Trophoblast cell (in vitro differentiated cells and primary cell): ENCODE measurements around the gene MVK.

Experiments
- DNase-seq, 2 donors: peaks; one replicate each; pipeline ENCODE4 v3.0.0-alpha.2; 2016
- H2AFZ ChIP-seq: 2 replicates; pipeline ENCODE4 v1.6.1; 2013; ENCODE audit warnings: low read length, moderate library complexity, mild to moderate bottlenecking; ENCODE audit not compliant: insufficient read depth, poor library complexity
- H2AK5ac ChIP-seq: 2 replicates; pipeline ENCODE4 v1.6.1; 2013; ENCODE audit warnings: mild to moderate bottlenecking, low read length
- H2BK120ac ChIP-seq: 2 replicates; pipeline ENCODE4 v1.6.1; 2013; ENCODE audit warnings: low read length, mild to moderate bottlenecking, moderate library complexity; ENCODE audit not compliant: insufficient read depth, poor library complexity
- H2BK12ac ChIP-seq: 2 replicates; pipeline ENCODE4 v1.6.1; 2013; ENCODE audit warnings: mild to moderate bottlenecking, low read length, moderate library complexity
- H2BK5ac ChIP-seq: 2 replicates; pipeline ENCODE4 v1.6.1; 2013; ENCODE audit warnings: low read length, low read depth, moderate library complexity, mild to moderate bottlenecking; ENCODE audit not compliant: poor library complexity
- H3K14ac ChIP-seq: 2 replicates; pipeline ENCODE4 v1.6.1; 2013; ENCODE audit warnings: mild to moderate bottlenecking, low read length
- H3K18ac ChIP-seq: 2 replicates; pipeline ENCODE4 v1.6.1; 2013; ENCODE audit warnings: mild to moderate bottlenecking, low read length
- H3K23ac ChIP-seq: 2 replicates; pipeline ENCODE4 v1.6.1; 2013; ENCODE audit warnings: low read length
- H3K27ac ChIP-seq: 2 replicates; pipeline ENCODE4 v1.5.1; 2013; ENCODE audit warnings: low read depth, mild to moderate bottlenecking, inconsistent platforms, low read length, moderate library complexity
- H3K27me3 ChIP-seq: 2 replicates; pipeline ENCODE4 v1.6.1; 2013; ENCODE audit warnings: inconsistent platforms, mild to moderate bottlenecking, low read length, moderate library complexity; ENCODE audit not compliant: insufficient read depth
- H3K36me3 ChIP-seq, 2 experiments: 1 replicate in 1 of 2; 2 replicates in 1 of 2; pipeline ENCODE4 v1.6.1; 2013; ENCODE audit warnings: low read length in 2 of 2, mild to moderate bottlenecking in 2 of 2, moderate library complexity in 1 of 2; ENCODE audit not compliant: insufficient read depth in 2 of 2, control insufficient read depth in 1 of 2
- H3K4ac ChIP-seq: 2 replicates; pipeline ENCODE4 v1.6.1; 2013; ENCODE audit warnings: low read depth, mild to moderate bottlenecking, low read length, moderate library complexity
- H3K4me1 ChIP-seq, 2 experiments: 1 replicate in 1 of 2; 2 replicates in 1 of 2; pipeline ENCODE4 v1.6.1; 2013; ENCODE audit warnings: low read length in 2 of 2, mild to moderate bottlenecking in 2 of 2, moderate library complexity in 1 of 2; ENCODE audit not compliant: insufficient read depth in 2 of 2, control insufficient read depth in 1 of 2
- H3K4me2 ChIP-seq: 2 replicates; pipeline ENCODE4 v1.6.1; 2013; ENCODE audit warnings: inconsistent platforms, mild to moderate bottlenecking, low read length, moderate library complexity
- H3K4me3 ChIP-seq: 2 replicates; pipeline ENCODE4 v1.5.1; 2013; ENCODE audit warnings: mild to moderate bottlenecking, low read depth, low read length, inconsistent platforms
- H3K79me1 ChIP-seq: one replicate; pipeline ENCODE4 v1.6.1; 2013; ENCODE audit warnings: low read length
- H3K79me2 ChIP-seq: 2 replicates; pipeline ENCODE4 v1.6.1; 2013; ENCODE audit warnings: low read length, mild to moderate bottlenecking; ENCODE audit not compliant: control insufficient read depth, insufficient read depth, poor library complexity
- H3K9ac ChIP-seq: 2 replicates; pipeline ENCODE4 v1.6.1; 2013; ENCODE audit warnings: mild to moderate bottlenecking, low read length
- H3K9me3 ChIP-seq: 2 replicates; pipeline ENCODE4 v1.6.1; 2013; ENCODE audit warnings: low read depth, mild to moderate bottlenecking, control low read depth, inconsistent platforms, low read length; ENCODE audit not compliant: insufficient read depth
- H4K12ac ChIP-seq: 2 replicates; pipeline ENCODE4 v1.6.1; 2013; ENCODE audit warnings: low read depth, mild to moderate bottlenecking, low read length, moderate library complexity
- H4K8ac ChIP-seq: 2 replicates; pipeline ENCODE4 v1.6.1; 2013; ENCODE audit warnings: low read depth, mild to moderate bottlenecking, low read length, moderate library complexity
- H4K91ac ChIP-seq: one replicate; pipeline ENCODE4 v1.6.1; 2013; ENCODE audit warnings: low read depth, mild to moderate bottlenecking, low read length, moderate library complexity
- WGBS: extraction: QIAGEN DNeasy Blood & Tissue Kit; methylation state at CpG from one replicate; pipeline ENCODE4 v1.1.7; 2013; ENCODE audit warnings: missing lambda C conversion rate; ENCODE audit not compliant: insufficient read length, insufficient coverage; ENCODE audit errors: extremely low coverage; 5-methylcytosine and 5-hydroxymethylcytosine counted together

Gene MVK

GRCh38 chr12:109597414-109597794, 23.8 kb downstream of the MVK start:
- Histone ChIP-seq H3K27me3 (no peaks in the 10 kb centered on the region), H2AFZ (no peak overlapping the region), H3K4me1 (no peaks in the 10 kb centered on the region), H2BK12ac (no peak overlapping the region), H3K79me1 (no peaks in the 10 kb centered on the region), H3K9ac (no peak overlapping the region), H2BK5ac (no peak overlapping the region), H3K27ac (no peak overlapping the region), H3K18ac (no peak overlapping the region), H4K12ac (no peak overlapping the region), H3K9me3 (peaks cover 2% of the 10 kb centered on the region), H3K23ac (no peak overlapping the region), H3K14ac (no peak overlapping the region), H3K36me3 (peaks cover 37 to 40% of the 10 kb centered on the region in 2 experiments), H4K91ac (no peak overlapping the region), H3K4ac (no peak overlapping the region), H3K4me2 (no peak overlapping the region), H3K79me2 (no peaks in the 10 kb centered on the region), H2BK120ac (no peak overlapping the region), H2AK5ac (no peak overlapping the region), H4K8ac (no peak overlapping the region), H3K4me3 (no peak overlapping the region)
- WGBS = no CpG with 5 or more reads among the region's 11 CpGs
- DNase-seq = no peak

- no peak overlapping the region for H3K23ac ChIP-seq
Measured at GRCh38 chr12:109597795-109598427, 24.3 kb downstream of the MVK start.

GRCh38 chr12:109598428-109598854, 24.8 kb downstream of the MVK start:
- Histone ChIP-seq H3K9ac (no peak overlapping the region), H2BK12ac (no peak overlapping the region), H2AFZ (no peak overlapping the region), H3K4me1 (no peaks in the 10 kb centered on the region), H4K8ac (no peak overlapping the region), H3K23ac (no peak overlapping the region), H3K79me2 (no peaks in the 10 kb centered on the region), H4K91ac (no peak overlapping the region), H3K27me3 (no peaks in the 10 kb centered on the region), H3K36me3 (peaks cover 27 to 31% of the 10 kb centered on the region in 2 experiments), H3K79me1 (no peaks in the 10 kb centered on the region), H3K14ac (no peak overlapping the region), H3K18ac (no peak overlapping the region), H2BK120ac (no peak overlapping the region), H3K4me3 (no peak overlapping the region), H4K12ac (no peak overlapping the region), H2BK5ac (no peak overlapping the region), H3K4me2 (no peak overlapping the region), H3K27ac (no peak overlapping the region), H3K9me3 (peaks cover 2% of the 10 kb centered on the region), H2AK5ac (no peak overlapping the region), H3K4ac (no peak overlapping the region)
- no peak for DNase-seq
- WGBS = no CpG with 5 or more reads among the region's 11 CpGs

More at GRCh38 chr12:109597795-109598427, 24.3 kb downstream of the MVK start:
- Histone ChIP-seq H2AFZ (no peak overlapping the region), H3K4me1 (no peaks in the 10 kb centered on the region), H3K4me2 (no peak overlapping the region), H4K8ac (no peak overlapping the region), H3K36me3 (peaks cover 32 to 36% of the 10 kb centered on the region in 2 experiments), H2AK5ac (no peak overlapping the region), H3K4me3 (no peak overlapping the region), H3K9me3 (peaks cover 2% of the 10 kb centered on the region), H4K91ac (no peak overlapping the region), H3K14ac (no peak overlapping the region), H3K79me1 (no peaks in the 10 kb centered on the region), H3K79me2 (no peaks in the 10 kb centered on the region), H2BK12ac (no peak overlapping the region), H2BK5ac (no peak overlapping the region), H2BK120ac (no peak overlapping the region), H3K18ac (no peak overlapping the region), H3K9ac (no peak overlapping the region), H3K4ac (no peak overlapping the region), H4K12ac (no peak overlapping the region), H3K27me3 (no peaks in the 10 kb centered on the region), H3K27ac (no peak overlapping the region)
- no CpG with 5 or more reads among the region's 27 CpGs for WGBS
- DNase-seq = peak; percentile 66 to 86

- H3K9ac ChIP-seq = no peak overlapping the region
- no peak overlapping the region for H2BK12ac ChIP-seq
- H3K36me3 ChIP-seq = peaks cover 24 to 27% of the 10 kb centered on the region in 2 experiments
- H3K9me3 ChIP-seq = peaks cover 2% of the 10 kb centered on the region
- H4K8ac ChIP-seq = no peak overlapping the region
- no peak overlapping the region for H3K4ac ChIP-seq
- no peak overlapping the region for H4K91ac ChIP-seq
- WGBS = no CpG with 5 or more reads among the region's 7 CpGs
- H2BK5ac ChIP-seq = no peak overlapping the region
- no peak overlapping the region for H2AK5ac ChIP-seq
- no peak overlapping the region for H3K14ac ChIP-seq
- no peaks in the 10 kb centered on the region for H3K4me1 ChIP-seq
- H4K12ac ChIP-seq = no peak overlapping the region
- H3K79me1 ChIP-seq = no peaks in the 10 kb centered on the region
- H3K4me2 ChIP-seq = no peak overlapping the region
- no peaks in the 10 kb centered on the region for H3K27me3 ChIP-seq
- H2AFZ ChIP-seq = no peak overlapping the region
- DNase-seq = no peak
- H3K18ac ChIP-seq = no peak overlapping the region
- H3K27ac ChIP-seq = no peak overlapping the region
- no peaks in the 10 kb centered on the region for H3K79me2 ChIP-seq
- H3K23ac ChIP-seq = no peak overlapping the region
- H3K4me3 ChIP-seq = no peak overlapping the region
- H2BK120ac ChIP-seq = no peak overlapping the region
Measured at GRCh38 chr12:109599087-109599486, 25.5 kb downstream of the MVK start.
